Prostate gland (tissue), 2 donors: Measurements from ENCODE around the gene HOOK1.

ENCODE experiments used
- CTCF ChIP-seq, 4 experiments: fragments of 200-600 bp in 2 of 4; fragments of 450-650 bp in 2 of 4; sonication (generic) in 2 of 4; IDR thresholded peaks; 1 replicate in 3 of 4; 2 replicates in 1 of 4; pipeline ENCODE4 v1.5.1; 2016 to 2019; ENCODE audit warnings: antibody characterized with exemption in 4 of 4, mild to moderate bottlenecking in 2 of 4, moderate library complexity in 2 of 4
- POLR2A ChIP-seq: fragments of 450-650 bp; IDR thresholded peaks from one replicate; pipeline ENCODE4 v1.6.1; 2016; ENCODE audit warnings: antibody characterized with exemption, mild to moderate bottlenecking

GRCh38 chr1:59768792-59769735 is 45.7 kb upstream of the HOOK1 start:
- TF ChIP-seq CTCF (IDR thresholded peaks at IDR 0.05) (no peak), POLR2A (no peak)
